HG02610 (cell line): ENCODE measurements around the gene KLHL6.
A peak's percentile ranks its signal among the peaks of the same experiment; 100 is the strongest.
"Not testable (repeated sequence)": the region's sequence is repeated elsewhere in the genome, so short reads cannot be mapped to it uniquely, and the experiment has no call there.

Experiments
- ATAC-seq: cut with Tn5 transposase; IDR thresholded peaks from one replicate; pipeline ENCODE4 v1.9.1; 2021; ENCODE audit warnings: mild to moderate bottlenecking, moderate library complexity; ENCODE audit not compliant: unreplicated experiment

The KLHL6 gene

GRCh38 chr3:183555541-183556081 lies at the start of gene KLHL6:
Gene KLHL6 (minus strand): TSS chr3:183555706. CDS start chr3:183555653, 53 bp downstream.
- peak; percentile 87 for ATAC-seq

GRCh38 chr3:183597959-183598358 lies 42.5 kb upstream of the KLHL6 start:
- no peak for ATAC-seq

GRCh38 chr3:183594636-183595035 lies 39.1 kb upstream of the KLHL6 start:
- no peak for ATAC-seq

GRCh38 chr3:183592821-183593220 lies 37.3 kb upstream of the KLHL6 start:
- ATAC-seq, result no peak

- ATAC-seq, result peak; percentile 95
Measured at GRCh38 chr3:183591881-183592521, 36.5 kb upstream of the KLHL6 start.

- ATAC-seq, result no peak
Measured at GRCh38 chr3:183590442-183590841, 34.9 kb upstream of the KLHL6 start.

- ATAC-seq, result no peak
Measured at GRCh38 chr3:183587336-183587735, 31.8 kb upstream of the KLHL6 start.

GRCh38 chr3:183586477-183586876 lies 31.0 kb upstream of the KLHL6 start:
- ATAC-seq, result no peak

- no peak for ATAC-seq
Measured at GRCh38 chr3:183584914-183585280, 29.4 kb upstream of the KLHL6 start.

GRCh38 chr3:183584246-183584913 lies 28.9 kb upstream of the KLHL6 start:
- ATAC-seq, result no peak

- ATAC-seq, result no peak
Measured at GRCh38 chr3:183583331-183584245, 28.1 kb upstream of the KLHL6 start.

GRCh38 chr3:183582161-183582560 lies 26.7 kb upstream of the KLHL6 start:
- no peak for ATAC-seq

GRCh38 chr3:183581496-183582155 lies 26.1 kb upstream of the KLHL6 start:
- ATAC-seq, result no peak

GRCh38 chr3:183579967-183580900 lies 24.7 kb upstream of the KLHL6 start:
- no peak for ATAC-seq

- ATAC-seq, result no peak
Measured at GRCh38 chr3:183578179-183578578, 22.7 kb upstream of the KLHL6 start.

- ATAC-seq, result no peak
Measured at GRCh38 chr3:183577346-183577745, 21.8 kb upstream of the KLHL6 start.

GRCh38 chr3:183576487-183577107 lies 21.1 kb upstream of the KLHL6 start:
- no peak for ATAC-seq

GRCh38 chr3:183572935-183573334 lies 17.4 kb upstream of the KLHL6 start:
- ATAC-seq, result no peak

GRCh38 chr3:183570191-183570590 lies 14.7 kb upstream of the KLHL6 start:
- ATAC-seq, result not testable (repeated sequence)
